GM21528 (cell line): ENCODE results near the gene NGDN.

ENCODE experiments used
- ATAC-seq: cut with Tn5 transposase; IDR thresholded peaks from one replicate; pipeline ENCODE4 v1.9.1; 2021; ENCODE audit warnings: mild to moderate bottlenecking, moderate library complexity; ENCODE audit not compliant: unreplicated experiment, low FRiP score

The NGDN gene

DNA sequence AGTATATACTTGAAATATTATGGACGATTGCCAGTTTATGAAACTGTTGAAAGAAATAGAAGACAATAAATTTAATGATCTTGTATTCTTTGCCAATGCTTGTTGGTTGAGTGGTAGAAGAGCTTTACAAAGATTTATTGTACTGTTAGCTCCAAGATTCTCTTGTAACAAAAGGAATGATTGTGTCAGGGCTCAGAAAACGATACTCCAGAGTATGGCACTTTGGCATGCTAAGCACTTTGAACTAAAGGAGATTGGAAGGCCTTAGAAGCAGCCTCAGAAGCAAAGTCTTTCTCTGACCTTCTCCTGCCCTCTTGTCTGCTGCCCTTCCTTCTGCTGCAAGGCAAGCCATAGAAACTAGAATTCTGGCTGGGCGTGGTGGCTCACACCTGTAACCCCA is 4.2 kb upstream of the NGDN start:
- no peak for ATAC-seq

DNA sequence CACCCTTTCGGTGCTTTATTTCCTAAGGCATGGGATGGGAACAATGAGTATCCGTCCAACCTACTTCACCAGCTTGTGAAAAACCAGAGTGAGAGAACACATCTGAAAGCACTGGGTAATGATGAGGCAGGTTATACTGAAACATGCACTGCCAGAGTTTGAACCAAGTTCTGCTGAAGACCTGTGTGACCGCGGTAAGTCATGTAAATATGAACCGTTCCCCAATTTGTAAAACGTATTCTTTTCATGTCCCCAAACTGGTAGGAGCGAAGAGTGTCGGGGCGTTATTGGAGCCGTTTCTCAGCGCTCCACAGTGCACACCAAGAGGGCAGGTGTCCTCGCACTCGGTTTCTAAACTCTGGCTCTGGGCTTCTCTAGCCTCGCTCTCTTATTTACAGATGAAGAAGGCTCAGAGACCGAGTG is 788 bp upstream of the NGDN start:
- ATAC-seq = no peak

DNA sequence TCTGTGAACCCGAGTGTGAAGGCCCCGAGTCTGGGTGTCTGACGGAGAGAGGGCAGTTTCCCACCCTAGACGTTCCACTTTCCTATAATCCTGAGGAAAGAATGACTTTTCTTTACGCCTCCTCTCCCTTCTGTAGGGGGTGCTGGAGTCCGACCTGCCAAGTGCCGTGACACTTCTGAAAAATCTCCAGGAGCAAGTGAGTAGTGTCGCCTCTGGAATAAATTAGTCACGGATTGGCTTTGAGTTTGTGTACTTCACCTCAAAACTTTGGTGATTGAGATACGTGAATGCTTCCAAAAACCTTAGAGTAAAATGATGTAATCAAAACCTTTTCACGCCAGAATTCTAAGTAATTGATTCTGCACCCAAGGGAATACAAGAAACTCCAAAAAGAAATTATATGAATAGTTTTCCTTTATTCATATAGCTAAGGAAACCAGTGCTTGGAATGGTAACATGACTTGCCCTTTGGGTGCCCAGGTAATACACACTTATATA is 452 bp downstream of the NGDN start:
- no peak for ATAC-seq

DNA sequence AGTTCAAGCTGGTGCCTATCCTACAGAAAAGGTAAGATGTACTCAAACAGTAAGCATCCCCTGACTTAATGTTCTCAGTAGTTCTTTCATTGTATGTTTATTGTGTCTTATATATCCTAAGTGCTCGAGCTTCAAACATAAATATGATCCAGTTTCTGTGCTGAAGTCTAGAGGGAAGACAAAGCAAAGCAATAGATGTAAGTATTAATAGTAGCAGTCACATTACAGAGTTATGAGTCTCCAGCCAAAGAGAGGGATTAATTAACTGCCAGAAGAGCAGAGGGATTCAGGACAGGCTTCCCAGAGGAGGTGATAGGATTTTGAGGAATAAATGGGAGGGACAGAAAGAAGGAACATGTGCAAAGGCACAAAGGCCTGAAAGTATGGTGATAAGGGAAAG is 1.4 kb downstream of the NGDN start:
- ATAC-seq = no peak

DNA sequence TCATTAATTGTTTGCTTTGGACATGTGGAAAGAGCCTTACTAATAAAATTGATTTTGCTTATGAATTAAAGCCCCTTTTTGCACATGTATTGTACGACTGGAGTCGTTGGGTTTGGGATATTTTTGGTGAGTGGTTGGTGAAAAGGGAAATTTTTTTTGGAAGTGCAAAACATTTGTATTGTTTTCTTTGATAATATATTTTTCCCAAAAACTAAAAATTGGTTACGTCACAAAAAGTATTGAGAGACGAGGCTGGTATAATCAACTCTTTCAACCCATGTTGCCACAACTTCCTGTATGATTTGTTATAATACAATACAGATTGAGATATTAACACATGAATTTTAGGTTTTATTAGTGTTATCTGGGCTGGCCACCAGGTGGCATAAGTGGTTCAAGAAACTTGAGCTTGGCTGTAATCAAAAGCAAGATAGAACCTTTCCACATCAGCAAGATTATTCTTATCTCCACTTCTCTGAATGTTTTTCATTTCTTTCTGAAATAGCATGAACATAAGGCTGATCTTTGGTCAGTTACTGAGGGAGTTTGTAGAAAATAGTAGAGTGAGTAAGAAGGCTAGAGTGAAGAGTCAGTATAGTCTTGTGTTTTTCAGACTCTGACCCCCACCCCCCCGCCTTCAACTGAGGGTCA is 8.7 kb downstream of the NGDN start:
- ATAC-seq = no peak

DNA sequence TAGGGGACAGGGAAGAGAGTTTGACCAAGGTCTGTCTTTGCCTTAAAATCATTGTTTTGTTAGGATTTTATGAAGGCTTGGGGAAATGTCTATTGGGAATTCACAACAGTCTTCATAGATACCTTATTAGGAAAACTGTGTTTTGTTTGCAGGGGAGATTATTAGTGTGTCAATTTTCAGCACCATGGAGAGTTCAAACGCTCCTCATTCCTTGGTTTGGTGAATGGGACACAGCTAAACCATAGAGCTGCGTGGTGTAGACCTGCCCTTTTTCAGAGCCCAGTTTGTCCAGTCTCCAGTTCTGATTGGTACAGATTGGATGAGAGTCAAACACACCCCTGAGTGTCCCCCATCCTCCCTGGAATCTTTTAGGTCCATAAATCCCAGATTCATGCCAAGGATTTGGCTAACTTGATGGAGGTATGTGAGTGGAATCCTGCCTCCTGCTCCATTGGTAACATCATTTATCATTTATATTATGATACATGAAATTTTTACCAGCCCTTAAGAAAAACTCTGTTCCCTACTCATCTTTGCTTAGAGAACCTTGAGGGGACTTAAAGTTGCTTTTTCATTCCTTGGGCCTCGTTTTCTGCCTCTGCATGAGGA is 12.0 kb downstream of the NGDN start:
- ATAC-seq = no peak

DNA sequence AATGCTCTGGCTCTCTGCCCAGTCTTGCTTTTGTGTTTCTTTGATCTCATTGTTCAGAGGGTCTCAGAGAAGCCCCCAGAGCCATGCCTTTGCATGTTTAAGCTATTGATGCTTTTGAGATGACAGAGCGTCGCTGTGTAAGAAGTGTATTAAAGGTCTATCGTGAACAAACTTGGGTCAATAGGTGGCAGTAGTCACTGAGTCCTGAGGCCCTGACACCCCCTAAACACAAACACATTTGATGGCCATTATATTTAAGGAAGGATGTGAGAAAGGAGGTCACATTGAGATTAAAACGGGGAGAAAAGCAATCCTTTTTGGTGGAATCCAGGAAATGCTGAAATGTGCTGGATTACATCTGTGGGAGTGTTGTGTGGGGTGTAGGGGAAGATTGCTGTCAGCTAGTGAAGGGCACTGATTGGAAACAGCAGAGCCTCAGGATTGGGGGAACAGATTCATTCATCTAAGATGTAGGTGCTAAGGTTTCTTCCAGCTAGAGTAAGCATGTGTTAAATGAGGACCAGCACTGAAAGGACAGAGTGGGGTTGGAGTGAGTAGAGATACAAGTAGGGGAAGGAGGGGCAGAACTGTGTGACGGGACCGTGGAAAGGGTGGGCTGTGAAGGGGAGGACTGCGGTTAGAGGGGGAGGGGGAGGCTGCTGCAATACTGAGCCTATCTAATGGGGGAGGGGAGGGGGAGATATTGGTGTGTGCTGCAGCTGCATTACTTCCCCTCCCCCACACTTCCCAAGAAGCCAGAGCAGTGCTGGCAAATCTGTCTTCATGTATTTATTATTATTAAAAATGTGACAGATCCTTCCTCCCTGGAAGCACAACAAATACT is 12.7 kb downstream of the NGDN start:
- ATAC-seq = no peak

DNA sequence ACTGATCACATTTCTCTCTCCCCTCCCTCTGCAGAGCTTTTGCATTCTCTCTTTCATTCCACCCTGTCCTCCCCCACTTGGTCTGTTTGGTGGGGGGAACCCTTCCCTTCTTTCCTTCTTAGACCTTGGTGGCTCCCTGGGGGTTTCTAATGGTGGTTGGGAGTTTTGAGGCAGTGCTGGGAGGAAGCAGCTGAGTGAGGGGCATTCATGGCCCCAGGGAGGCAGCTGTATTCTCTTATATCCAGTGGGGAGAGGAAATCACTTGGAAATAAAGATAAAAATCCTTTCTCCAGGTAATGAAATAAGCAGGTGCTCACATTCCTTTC is 13.3 kb downstream of the NGDN start:
- no peak for ATAC-seq

DNA sequence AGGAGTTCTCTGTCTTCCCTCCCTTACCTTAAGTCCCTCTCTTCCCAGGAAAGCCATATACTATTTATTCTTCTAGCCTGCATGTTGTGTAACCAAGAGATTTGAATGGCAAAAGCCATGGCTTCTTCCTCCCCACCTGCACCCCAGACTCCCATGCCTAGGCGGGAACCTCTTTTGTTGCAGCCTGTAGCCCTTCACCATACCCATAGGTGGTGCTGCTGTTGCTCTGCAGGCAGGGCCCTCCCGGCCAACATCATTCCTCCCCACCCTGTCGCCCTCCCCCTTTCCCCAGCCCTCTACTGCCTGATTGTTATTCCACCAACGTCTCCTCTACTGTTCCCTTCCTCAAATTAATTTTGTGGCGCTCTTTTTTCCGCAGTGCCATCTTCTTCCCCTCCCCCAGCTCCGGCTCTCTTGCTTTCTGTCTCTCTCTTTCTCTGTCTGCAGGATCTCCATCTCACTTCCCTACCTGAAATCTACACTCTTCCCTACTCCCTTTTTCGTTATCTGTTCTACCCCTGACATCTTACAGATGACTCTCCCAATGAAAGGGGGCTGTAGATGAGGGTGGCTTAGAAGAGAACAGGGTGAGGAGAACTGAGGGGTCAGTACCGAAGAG is 13.8 kb downstream of the NGDN start:
- ATAC-seq = no peak

DNA sequence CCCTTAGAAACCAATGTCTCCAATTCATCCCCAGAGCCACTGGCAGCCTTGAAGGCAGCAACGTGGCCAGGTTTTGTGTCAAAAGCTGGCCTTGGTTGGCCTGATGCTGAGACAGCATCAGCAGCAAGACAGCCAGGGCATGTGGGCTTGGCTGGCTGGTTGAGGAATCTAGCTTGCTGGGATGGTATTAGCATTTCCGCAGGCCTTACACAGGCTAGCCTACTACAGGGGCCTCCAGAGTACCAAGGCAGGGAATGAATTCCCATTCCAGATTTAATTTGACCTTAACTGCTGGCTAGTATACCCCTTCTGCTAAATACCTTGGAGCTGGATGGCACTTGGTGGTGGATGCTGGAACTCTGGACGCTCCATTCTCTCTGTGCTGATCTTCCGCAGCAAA is 15.8 kb downstream of the NGDN start:
- no peak for ATAC-seq

DNA sequence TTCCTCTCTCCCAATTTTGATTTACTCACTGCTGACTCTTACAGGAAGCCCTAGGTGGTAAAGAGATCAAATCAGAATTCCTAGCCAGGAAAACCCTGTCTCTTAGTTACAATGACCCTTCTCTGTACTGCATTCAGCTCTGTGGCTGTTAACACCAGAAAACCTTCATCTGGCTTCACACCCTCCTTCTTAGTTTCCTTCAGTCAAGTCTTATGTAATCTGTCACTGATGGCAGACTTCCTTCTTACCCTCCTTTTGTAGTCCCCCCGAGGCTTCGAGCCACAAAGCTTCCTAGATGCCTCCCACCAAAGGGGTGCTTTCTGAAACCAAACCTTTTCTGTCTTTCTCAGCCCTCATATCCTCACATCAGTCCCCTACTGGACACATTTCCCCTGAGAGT is 16.5 kb downstream of the NGDN start:
- ATAC-seq = no peak

DNA sequence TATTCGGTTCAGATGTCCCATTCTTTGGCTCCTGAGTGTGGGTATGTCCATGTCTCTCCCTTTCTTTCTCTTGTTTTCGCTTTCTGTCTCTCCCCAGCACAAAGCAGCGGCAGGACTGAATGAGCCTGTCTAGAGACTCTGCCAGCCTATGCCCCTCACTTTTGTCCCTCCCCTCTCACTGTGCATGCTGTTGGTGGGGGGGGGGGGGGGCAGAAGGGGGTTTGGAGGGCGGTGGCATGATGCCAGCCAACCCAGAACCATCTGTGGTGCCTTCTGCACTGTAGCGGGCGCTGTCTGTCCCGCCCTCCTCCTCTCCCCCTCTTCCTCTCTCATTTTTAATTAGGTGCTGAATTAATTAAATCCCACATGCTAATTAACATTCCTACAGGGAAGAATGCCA is 17.7 kb downstream of the NGDN start:
- ATAC-seq = no peak

DNA sequence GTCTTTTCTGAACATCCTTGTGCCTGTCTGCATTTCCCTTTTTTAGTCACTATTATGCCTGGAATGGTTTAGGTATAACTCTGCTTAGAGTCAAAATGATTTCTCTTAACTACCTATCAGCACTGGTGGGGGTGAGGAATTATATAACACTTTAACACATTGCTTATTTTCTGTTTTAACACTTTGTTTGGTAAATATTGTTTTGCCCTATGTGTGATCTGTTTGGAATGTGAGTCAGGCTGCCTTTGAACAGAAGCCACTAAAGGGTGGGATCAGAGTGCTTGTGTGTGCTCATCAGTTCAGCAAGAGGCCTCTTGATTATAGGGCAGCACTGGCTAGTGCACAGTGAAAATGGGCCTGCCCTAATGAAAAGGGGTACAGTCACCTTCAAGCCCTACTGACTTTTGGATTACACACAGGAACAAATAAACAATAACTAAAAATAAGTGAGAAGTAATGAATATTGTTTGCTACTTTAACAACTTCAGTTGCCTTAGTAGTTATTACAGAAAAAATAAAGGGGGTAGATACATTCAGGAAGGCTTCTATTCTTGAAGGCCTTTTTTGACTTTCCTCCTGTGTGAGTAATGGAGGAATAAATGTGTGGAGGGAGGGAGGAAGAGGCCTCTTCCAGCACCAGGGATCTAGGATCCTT is 23.2 kb downstream of the NGDN start:
- ATAC-seq = no peak

DNA sequence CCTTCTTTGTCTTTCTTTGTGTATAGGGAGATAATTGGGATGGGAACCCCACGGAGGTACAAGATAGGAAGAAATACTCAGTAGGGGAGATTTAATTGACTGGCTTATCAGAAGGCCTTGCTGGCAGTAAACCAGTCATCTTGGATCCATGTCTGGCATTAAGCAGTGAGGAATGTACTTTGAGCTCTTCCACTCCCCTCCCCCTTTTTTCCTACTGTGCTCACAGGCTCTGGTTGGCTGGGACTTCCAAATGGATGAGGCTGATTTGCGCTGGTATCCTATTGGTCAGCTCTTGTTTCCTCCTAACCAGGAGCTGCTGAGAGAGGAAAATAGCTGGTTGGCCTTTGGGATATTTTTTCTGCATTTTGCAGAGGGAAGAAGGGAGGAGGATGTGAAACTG is 24.7 kb downstream of the NGDN start:
- ATAC-seq = no peak

DNA sequence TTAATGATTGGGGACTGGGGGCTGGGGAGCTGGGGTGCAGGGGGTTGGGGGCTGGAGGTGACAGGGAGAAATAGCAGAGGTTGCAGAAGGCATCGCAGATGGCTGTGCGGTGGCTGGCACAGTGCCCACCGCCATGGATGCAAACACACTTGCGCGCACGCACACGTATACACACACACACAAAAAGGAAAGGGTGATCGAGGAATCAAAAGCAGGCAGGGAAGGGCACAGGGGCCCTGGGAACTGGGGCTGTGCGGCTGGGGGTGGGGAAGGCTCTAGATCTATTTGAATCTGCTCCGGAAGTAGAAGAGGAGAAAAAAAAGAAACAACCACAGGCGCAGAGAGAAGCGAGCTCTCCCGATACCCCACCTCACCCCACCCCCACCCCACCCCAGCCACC is 42.7 kb downstream of the NGDN start:
- no peak for ATAC-seq

DNA sequence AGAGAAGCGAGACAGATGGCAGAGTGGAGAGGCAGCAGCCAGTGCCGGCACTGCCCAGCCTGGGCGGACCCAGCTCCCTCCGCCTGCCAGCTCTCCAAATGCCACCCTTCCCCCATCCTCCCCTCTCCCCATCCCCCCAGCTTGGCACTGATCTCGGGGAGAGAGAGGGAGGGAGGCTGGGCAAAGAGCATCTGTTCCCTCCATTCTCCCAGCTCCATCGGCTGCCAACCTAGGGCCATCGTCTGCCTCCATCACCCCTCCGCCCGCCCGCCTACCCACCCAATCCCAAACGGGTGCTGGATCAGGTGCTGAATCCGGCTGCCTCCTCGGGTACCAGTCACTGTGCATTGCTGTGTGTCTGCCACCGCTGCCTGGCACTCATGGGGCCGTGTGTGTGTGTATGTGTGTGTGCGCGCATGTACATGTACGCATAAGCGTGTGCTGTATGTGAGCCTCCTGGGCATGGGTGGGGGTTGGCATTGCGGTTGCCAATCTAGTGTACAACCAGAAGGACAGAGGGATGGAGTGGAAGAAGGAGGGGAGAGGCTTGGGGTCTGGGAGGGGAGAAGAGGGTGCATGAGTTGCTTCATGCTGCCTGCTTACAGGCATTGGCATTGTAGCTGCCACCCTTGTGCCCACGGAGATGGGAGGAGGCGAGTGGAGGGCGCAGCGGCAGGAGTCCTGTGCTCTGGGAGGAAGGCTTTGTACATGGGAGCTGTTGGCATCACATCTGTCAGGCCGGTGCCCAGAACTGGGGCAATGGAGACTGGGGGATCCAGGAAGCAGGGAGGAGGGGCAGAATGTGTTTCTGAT is 43.7 kb downstream of the NGDN start:
- ATAC-seq = no peak

DNA sequence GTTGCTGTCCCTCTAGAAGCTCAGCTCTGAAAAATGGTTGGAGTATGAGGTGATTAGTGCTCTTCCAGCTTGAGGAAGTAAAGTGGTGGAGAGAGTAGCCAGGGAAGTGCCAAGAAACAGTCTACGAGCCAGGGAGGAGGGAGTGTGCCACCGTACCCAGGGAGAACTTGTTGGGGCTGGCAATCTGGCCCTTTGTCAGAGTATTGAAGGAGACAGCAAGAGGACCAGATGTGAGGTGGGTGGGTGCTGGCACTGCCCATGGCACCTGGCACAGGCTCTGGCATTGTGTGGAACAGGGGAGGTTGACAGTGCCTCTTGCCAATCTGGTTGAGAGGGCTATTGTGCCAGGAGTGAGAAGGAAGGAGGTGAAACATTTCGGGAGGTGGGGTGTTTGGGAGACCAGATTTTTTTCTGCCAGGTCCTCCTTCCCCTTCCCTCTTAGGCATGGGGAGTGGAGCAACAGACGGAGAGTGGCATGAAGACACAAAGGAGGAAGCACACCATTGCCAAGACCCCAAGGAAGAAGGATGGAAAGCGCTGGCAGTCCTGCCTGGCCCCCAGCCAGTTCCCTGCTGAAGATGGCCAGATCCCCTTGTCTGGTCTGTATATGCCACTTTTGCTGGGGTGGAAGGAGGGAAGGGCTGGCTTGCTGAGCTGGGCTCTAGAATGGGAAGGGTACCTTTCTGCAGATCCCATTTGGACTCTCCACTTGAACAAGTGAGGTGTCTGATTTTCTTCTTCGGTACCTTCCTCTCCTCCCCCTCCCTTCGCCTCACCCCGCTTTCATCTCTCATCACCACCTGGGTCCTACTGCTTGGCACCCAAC is 44.5 kb downstream of the NGDN start:
- no peak for ATAC-seq

DNA sequence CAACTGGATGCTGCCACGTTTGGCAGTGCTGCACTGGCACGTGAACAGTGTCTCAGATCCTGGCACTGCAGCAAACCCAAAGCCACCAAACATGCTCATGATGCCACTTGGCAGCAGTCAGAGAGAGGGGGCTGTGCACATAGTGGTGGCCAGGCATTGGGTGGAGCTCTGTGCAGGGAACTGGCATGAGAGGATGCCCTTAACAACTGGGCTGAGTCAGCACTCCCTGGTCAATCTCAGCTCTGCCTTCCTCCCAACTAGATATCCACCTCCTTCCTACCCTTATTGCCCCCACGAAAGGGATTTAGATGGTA is 45.1 kb downstream of the NGDN start:
- no peak for ATAC-seq

DNA sequence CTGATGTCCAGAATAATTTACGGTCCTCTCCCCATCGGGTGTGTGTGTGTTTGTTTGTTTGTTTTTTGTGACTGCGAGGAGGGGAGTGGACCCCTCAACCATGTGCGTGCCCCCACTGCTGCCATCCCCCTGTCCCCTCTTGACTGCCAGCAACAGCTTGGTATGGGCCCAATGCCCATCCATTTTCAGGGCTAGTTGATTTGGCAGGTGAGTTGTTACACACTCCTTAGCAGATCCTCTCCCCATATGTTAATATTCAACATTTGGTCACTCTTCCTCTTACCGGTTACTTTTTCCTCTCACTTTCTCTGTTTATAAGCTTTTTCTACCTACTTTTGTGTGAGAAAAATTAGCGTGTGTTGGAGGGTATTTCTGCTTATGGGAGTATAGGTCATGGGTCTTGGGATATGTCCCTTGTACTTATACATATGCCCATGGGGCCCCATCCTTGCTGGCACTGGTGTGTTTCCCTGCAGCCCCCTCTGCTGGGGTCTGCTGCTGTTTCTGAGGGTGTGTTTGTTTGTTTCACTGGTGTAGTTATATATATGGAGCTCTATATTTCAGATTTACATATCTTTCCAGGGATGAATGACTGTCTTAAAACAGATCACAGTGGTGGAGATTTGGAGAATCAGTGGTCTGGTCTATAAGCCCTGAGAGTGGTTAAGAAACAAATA is 48.3 kb downstream of the NGDN start:
- no peak for ATAC-seq
